HG03521 (cell line): Measurements from ENCODE around the gene DRC1.
"Not testable (repeated sequence)": the region's sequence is repeated elsewhere in the genome, so short reads cannot be mapped to it uniquely, and the experiment has no call there.

Experiments used
- ATAC-seq: cut with Tn5 transposase; IDR thresholded peaks from one replicate; pipeline ENCODE4 v1.9.1; 2021; ENCODE audit warnings: mild to moderate bottlenecking, moderate library complexity; ENCODE audit not compliant: unreplicated experiment

Gene DRC1

DNA sequence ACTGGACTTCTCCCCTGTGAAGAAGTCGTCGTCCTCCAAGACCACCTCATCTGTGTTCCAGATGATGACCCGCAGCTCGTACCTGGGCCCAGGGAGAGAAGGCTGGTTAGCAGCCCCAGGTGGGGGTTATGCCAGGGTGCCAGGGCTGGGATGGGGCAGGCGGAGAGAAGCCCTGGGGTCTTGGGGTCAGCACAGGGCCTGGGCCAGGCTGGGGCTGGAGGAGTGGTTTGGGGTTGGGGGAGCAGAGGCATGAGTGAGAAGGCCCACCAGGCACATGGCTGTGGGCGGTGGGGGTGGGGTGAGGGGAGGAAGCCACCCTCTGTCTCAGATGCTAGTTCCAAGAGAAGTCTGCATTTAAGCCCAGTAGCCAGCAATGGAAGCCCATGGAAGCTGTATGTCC, 60.4 kb downstream of the DRC1 start:
- ATAC-seq: no peak

DNA sequence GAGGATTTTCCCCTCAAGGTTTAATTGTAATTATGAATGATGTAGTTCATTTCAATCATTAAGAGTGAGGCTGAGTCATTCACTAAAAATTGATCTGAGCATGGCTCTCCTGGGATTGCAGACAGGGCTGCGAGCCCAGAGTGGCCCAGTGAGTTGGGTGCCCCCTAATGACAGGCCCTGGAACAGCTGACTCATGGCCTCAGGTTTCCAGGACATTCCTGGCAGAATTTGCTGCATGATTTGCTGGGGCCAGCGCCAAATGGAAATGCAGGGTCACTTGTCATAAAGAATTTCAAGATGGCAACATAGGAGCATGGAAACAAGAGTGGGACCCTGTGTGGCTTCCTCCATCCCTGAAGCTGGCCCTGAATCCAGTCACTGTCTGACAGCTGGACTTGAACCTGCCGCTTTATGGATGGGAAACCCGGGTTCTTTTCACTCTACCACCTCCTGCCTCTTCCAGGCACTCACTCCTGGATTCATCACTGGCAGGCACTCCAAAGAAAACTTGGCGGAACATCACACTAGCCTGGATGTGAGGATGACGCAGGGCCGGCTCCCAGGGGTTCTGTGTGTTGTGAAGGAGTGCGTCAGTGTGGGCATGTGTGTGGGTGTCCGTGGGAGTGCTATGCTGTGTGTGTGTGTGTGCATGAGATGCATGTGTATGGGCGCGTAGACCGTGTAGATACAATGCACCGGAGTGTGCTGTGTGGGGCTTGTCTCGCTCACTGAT, 61.0 kb downstream of the DRC1 start:
- ATAC-seq: no peak

DNA sequence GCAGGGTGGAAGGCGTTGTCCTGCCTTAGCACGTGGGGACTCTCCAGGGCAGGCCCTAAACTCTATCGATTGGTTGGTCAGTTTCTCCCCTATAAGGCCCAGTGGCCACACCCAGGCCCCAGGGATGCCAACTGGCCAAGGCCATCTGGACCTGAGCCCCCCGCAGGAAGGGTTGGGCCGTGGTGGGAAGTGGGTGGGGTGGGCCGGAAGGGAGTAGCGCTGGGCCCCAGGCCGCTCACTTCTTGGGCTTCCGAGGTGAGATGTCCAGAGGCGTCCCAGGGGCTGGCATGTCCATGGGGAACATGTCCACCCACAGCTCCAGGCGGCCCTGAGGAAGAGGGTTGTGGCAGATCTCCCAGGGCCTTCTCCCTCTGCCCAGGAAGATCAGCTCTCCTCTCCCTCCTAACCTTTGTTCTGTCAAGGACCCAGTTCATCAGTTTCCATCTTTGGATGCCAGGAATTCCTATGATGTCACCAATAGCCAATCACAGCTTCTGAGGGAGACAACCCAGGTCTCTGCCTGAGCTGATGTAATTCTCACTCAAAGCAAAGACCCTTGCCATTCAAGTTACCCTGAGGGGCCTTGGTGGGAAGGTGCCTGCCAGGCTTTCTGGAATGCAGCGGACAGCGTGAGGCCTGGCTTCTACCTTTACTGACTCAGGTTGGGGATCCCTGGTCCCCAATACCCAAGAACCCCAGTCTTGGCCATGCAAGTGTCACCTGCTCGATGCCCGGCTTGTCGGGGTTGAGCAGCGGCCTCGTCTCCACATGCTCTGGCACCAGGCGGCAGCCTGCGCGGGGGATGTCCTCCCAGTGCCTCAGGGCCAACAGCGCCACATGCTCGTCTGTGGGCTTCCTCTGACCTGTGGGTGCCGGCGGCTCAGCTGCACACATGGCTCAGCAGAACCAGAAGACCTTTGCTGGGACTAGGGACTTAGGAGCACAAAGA, 61.8 kb downstream of the DRC1 start:
- ATAC-seq: no peak

DNA sequence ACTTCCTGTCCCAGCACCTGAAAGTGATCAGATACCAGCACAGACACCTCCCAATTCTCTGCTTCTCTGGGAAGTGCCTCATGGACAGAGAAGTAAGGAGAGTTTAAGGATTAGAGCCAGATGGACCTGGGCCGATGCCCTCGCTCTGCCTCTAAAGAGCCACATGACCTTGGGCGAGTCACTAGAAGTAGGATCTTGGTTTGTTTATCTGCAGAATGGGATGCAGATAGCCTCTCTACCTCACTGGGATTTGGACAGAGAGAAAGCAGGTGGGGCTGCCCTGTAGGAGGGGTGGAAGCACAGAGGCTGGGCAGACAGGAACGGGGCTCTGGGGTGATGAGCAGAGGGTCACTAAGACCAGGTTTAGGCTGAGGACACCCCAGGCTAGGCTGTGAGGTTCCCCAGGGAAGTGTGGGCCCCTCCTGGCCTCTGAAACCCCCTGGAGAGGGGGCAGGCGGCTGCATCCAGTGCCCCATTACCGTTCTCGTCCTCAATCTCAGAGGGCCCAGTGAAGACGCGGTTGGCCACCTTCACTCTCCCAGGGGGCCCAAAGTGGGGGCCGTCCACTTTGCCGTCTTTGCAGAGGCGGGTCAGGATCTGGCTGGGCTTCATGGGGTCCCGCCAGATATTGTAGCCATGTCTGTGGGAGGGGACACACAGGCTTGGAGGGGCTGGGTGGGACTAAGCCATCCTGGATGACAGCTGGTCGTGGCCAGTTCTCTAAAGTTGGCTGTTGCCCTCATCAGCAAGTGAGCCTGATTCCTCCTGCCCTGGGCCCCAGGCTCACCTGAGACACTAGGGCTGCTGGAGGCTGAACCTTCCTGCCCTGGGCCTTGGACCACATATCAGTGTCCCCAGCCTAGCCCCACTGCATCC, 62.9 kb downstream of the DRC1 start:
- no peak for ATAC-seq

DNA sequence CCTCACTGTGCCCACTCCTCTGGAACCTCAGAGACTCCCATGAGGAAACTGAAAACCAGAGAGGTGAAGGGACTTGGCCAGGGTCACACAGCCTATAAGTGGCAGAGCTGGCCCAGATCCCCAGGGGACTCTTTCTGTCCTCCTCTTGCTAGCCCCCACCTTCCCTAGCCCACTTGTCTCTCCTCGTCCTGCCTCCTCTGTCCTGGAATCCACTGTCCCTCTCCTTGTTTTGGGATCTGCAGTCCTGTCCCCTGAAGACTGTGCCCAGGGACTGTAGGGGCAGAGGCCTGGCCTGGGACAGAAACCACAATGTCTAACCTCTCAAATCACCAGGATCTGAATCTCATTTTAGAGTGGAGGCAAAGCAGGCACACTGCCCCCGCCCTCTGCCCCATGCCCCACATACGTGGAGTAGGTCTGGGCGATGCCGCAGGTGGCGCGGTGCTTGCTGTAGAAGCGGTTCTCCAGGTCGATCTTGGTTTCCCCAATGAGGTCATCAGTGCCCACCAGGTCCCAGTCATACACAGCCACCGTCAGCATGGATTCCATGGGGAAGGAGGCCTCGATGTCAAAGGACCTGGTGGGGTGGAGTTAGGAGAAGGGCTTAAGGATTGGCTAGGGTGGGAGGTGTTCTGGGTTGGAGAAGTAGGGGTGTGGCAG, 63.7 kb downstream of the DRC1 start:
- ATAC-seq: no peak

DNA sequence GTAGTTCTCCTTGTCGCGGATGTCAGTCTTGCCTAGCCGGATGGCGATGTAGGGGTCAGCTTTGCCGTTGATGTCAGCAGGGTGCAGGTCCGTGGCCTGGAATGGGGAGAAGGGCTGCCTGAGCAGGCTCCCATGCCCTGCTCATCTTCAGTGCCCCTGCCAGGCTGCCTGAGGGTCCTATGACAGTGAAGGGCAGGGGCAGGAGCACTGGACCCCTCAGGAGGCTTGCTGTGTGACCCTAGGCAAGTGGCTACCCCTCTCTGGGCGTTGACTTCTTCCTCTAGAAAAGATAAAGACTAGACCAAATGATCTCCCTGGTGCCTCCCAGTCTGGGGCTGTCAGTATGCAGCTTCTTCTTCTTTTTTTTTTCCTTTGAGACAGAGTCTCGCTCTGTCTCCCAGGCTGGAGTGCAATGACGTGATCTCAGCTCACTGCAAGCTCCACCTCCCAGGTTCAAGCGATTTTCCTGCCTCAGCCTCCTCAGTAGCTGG, 64.3 kb downstream of the DRC1 start:
- no peak for ATAC-seq

DNA sequence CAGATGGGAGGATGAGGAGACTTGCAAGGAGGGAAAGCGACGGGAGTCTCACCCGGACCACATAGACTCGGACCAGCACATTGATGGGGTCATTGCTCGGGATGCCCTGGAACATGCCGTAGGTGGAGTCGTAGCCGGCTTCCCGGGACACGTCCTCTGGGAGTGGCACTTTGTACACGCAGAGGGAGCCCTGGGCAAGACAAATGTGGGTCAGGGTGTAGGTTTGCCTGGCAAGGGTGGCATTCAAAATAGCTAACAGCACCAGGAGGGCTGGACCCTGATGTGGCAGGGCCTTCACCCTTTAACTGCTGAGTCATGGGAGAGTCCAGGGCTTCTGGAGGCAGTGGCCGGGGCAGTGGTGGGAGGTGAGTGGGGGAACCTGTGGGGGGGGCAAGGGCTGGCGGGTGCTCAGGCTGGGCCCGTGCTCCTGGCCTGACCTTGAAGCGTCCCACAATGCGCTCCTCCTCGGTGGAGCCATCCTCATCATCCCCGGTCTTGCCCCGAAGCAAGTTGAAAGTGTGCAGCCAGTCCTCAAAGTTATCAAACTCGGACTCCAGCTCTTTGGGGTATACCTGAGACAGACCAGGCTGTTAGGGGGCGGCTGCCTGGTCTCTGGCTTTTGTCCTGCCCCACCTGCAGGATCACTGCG, 65.1 kb downstream of the DRC1 start:
- no peak for ATAC-seq

DNA sequence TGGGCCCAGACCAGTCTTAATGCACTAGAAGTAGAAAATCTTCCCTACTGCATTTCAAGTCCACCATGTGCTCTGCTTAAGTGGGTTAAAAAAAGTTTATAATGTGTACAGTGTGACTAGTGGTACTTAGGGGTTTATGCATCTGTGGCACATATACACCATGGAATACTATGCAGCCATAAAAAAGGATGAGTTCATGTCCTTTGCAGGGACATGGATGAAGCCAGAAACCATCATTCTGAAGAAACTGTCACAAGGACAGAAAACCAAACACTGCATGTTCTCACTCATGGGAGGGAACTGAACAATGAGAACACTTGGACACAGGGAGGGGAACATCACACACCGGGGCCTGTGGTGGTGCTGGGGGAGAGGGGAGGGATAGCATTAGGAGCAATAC, 66.8 kb downstream of the DRC1 start:
- not testable (repeated sequence) for ATAC-seq

DNA sequence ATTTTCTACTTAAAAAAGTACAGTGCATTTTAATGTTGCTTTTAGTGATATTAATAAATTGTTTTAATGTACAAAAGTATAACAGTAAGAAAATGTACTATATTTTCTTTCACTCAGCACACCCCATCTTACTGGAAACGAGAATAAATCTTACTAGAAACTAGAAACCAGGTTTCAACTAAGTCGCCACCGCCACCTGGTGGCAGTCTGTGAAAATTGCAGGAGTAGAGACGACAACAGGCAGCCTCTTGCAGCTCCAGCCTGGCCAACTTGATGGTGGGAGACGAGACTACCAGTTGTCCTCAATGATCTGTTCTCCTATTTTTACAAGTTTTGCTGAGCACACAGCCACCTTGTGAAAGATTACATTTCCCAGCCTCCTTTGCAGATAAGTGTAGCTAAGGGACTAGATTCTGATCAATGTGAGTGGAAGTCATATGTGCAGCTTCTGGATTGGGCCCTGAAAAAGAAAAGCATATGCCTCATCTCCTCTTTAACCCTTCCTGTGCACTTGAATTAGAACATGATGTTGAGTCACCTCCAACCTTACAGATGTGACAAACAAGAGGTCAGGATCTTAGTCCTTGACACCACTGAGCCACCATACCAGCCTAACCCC, 67.5 kb downstream of the DRC1 start:
- ATAC-seq: no peak

DNA sequence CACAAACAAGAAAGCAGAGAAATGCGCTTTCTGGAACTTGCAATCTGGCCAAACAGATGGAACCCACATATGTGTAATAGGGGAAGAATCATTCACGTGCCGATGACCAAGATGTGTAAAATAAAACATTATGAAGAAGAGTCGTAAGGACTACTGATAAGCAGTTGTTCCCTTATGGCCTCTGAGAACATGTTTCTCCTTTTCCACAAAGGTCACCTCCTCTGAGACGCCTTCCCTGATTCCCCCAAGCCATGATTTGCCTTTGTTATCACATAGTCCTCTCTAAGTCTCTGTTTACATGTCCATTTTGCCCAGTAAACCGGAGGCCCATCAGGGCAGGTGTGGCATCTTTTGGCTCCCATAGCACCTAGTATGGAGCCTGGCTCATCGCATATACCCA, 68.2 kb downstream of the DRC1 start:
- no peak for ATAC-seq

DNA sequence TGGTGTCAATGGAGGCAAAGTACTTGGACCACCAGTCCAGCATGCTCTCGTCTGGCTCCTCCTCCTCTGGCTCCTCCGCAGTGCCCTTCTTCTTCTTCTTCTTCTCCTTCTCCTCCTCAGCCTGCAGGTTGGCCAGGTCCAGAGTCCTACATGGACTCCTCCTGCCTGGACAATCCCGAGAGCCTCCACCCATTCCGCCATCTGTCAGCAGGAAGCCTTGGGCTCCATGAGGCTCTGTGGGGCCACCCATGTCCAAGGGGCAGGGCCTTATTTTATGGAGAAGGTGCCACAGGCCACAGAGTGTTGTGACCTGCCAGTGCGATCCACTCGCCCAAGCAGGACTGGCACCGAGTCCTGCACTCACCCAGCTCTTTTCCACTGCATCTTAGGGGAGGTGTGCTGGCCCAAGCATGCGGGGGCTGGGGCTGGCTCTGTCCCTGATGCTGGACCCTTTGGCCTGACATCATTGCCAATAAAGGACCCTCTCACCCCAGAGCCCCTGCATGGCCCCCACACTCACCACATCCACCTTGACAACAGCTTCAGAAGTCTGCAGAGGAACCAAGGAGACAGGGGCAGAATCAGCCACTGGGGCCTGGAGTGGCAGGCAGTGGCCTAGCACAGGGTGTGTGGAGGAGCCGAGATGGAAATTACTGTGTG, 69.0 kb downstream of the DRC1 start:
- no peak for ATAC-seq

DNA sequence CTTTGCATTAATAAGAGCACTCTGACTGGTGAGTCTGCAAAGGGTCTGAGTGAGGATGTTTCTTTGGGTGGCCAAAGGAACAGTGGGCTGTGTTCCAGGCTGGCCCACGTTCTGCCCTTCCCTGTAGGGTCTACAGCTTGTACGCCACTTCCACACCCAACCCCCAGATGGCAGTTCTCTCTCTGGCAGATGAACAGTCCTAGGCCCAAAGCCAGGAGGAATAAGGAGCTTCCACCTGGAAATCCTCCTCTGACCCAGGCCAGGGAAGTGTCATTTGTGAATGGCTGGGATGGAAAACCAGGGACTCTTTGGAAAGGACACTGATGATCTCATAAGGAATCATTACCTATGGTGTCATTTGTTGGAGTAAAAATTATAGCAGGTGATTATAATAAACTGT, 69.6 kb downstream of the DRC1 start:
- no peak for ATAC-seq

DNA sequence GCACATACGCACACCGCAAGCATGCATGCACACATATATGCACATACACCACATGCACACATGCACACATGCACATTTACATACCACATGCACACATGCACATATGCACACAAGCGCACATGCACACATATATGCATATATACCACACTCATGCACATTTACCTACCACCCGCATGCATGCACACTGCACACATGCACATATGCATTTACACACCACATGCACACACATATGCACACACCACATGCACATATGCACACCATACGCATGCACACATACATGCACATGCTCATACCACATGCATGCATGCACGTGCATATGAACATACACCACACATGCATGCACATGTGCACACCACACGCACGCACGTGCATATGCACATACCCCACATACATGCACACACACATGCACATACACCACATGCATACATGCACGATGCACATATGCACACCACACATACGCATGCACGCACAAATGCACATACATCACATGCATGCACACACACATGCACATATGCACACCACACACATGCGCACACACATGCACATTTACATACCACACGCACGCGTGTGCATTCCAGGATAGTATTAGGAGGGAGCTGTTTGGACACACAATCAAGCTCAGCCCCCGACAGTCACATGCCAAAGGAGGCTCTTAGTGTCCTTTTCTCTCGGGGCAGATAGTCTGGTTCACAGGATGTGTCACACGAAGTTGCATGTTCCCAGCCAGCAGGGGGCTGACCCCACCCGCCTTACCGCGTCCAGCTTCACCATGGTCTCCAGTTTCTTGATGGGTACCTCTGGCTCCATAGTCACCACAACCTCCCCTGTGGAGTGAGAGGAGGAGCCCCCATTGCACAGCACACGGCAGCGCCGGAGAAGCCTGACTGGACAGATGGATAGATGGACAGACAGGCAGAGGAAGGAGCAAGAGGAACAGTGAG, 70.3 kb downstream of the DRC1 start:
- ATAC-seq: no peak

DNA sequence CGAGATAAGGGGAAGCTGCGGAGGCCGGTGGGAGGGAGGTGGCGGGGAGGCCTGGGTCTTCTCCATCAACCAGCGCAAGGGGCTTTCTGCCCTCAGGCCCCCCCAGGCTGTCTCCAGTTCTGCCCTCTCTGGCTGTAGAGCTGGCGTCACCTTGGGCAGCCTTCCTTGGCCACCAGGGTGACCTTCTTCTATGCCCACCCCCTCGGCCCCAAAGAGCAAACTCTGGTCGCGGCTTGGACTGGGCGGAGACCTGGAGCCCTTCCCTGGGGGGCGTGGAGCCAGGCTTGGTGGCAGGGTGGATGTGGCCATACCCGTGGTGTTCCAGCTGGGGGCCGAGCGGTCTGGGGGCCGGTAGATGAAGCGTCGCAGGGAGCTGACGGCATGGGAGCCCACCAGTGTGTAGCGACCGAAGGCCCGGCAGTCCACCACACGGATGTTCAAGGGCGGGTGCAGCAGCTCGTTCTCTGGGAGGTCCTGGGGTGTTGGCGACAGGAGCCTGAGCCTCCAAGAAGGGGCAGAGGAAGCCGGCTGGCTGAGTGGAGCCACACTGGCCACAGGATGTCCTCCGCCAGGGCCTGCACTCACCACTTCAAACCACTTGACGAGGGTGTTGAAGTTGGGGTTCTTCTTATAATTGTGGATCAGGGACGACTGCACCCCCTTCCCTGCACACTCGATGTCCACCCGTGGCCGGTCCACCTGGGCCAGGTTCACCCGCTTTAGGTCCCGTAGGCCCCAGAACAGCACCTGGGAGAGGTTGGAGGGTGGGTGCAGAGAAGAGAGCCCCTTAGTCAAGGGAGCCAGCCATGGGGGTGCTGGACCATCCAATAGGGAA, 71.3 kb downstream of the DRC1 start:
- no peak for ATAC-seq

DNA sequence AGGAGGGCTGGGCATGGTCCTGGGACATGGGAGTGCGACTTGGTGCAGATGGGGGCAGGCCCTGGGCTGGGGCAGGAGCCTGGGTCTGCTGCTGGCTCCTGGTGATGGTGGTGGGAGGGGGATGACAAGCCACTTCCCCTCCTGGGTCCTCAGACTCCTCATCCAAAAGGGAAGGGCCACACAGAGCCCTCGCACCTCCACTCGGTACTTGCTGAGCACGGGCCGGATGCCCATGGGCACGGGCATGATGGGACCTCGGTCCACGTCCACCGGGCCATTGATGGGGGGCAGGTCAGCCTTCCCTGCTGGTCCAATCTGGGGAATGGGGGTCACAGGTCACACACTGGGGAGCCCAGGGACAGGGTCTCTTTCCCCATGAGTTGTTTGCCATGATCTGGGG, 72.1 kb downstream of the DRC1 start:
- ATAC-seq: no peak

DNA sequence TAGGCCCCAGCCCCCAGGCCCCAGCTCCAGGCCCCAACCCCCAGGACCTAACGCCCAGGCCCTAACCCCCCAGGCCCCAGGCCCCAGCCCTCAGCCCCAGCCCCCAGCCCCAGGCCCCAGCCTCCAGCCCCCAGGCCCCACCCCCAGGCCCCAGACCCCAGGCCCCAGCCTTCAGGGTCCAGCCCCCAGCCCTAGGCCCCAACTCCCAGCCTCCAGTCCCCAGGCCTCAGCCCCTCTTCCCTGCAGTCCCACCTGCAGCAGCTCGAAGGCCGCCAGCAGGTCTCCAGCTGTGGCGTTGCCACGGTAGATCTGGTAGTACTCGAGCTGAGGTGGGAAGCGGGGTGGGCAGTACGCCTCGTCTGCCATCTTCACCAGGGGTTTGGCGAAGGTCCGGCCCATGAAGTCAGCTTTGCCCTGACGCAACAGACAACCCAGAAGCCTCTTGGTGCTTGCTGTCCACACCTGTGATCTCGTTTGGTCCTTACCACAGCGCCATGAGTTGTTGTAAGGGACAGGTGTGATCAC, 72.6 kb downstream of the DRC1 start:
- ATAC-seq: no peak

DNA sequence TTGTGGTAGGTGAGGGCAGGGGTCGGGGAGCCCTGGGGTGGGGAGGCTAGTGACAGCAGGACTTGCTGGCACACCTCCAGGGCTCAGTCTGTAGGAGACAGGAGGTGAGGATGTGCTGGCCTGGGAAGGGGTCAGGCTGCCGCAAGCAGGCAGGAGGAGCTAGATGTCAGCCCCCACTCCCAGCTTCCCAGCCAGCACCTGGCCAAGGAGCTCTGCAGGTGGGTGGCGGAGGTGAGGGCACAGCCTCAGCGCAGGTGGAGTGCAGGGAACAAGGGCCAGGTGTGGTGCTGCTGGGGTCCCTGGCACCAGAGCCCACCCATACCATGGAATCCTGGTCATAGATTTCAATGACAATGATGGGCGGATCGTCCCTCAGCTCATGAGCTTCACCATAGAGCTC, 73.3 kb downstream of the DRC1 start:
- no peak for ATAC-seq
